NB4 (cell line): Measurements from ENCODE around the gene NBPF12.
"Not testable (repeated sequence)": the region's sequence is repeated elsewhere in the genome, so short reads cannot be mapped to it uniquely, and the experiment has no call there.

Experiments used
- DNase-seq: peaks from one replicate; pipeline ENCODE4 v3.0.0; 2010; ENCODE audit warnings: low read depth
- H3K4me3 ChIP-seq: one replicate; pipeline ENCODE4 v1.5.1; 2011; ENCODE audit warnings: mild to moderate bottlenecking, low read depth, low read length, moderate library complexity
- CTCF ChIP-seq: IDR thresholded peaks from one replicate; pipeline ENCODE4 v1.5.1; 2012; ENCODE audit warnings: low read depth, low read length
- MYC ChIP-seq: IDR thresholded peaks from 2 replicates; pipeline ENCODE4 v1.6.1; 2011; ENCODE audit warnings: low read depth, low read length
- POLR2A ChIP-seq: IDR thresholded peaks from 2 replicates; pipeline ENCODE4 v1.6.1; 2011; ENCODE audit warnings: mild to moderate bottlenecking; ENCODE audit not compliant: insufficient read length; ENCODE audit errors: extremely low read depth
- TF ChIP-seq, protein P1 (sequence below): IDR thresholded peaks from 2 replicates; pipeline ENCODE4 v1.6.1; 2011; ENCODE audit warnings: low read depth, low read length

NBPF12 gene

DNA sequence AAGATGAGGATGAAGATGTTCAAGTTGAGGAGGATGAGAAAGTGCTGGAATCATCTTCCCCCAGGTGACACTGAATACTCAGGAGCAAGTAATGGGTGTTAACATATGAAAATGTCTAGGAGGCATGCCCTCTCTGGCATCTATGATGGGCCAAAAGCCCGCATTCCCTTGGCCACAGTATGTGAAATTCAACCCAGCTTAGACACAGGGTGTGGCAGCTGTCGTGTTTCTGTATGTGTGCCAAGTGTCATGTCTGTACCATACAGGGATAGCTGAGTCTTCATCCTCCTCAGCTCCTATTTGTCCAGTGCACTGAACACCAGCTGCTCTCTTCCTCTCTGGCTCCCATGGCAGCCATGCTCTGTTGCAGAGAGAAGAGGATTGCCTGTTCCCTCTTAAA lies 32.5 kb downstream of the NBPF12 start:
- DNase-seq, H3K4me3 ChIP-seq: not testable (repeated sequence)

DNA sequence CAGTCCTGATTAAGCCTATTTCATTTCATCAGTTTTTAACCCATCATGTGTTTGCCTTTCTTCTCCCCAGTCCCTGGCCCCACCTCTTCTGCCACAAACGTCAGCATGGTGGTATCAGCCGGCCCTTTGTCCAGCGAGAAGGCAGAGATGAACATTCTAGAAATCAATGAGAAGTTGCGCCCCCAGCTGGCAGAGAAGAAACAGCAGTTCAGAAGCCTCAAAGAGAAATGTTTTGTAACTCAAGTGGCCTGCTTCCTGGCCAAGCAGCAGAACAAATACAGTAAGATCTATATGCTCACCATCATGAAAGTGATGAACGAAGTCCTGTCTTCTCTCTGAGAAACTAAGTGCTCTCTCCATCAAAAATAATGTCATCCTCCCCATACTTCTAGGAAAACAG lies 34.6 kb downstream of the NBPF12 start:
- DNase-seq, H3K4me3 ChIP-seq: not testable (repeated sequence)

- H3K4me3 ChIP-seq, DNase-seq: not testable (repeated sequence)
Measured at GRCh38 chr1:146985855-146986254, 47.7 kb downstream of the NBPF12 start.

DNA sequence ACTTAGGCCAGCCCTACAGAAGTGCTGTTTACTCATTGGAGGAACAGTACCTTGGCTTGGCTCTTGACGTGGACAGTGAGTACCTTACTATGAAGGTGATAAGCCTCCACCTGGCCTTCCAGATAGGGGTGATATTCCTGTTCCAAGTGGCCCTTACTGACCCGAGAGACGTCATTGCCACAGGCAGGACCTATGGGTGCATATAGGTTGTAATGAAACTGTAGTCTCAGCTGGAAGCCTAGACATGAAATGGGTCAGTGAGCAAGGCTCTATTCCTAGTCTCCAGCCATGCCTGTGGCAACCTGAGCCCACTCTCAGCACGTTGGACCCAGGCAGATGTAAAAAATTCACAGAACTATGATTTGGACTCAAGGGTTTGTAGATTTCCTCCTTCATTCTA lies 48.3 kb downstream of the NBPF12 start:
- not testable (repeated sequence) for DNase-seq, H3K4me3 ChIP-seq

- H3K4me3 ChIP-seq, DNase-seq: not testable (repeated sequence)
Measured at GRCh38 chr1:146987502-146987901, 49.4 kb downstream of the NBPF12 start.

GRCh38 chr1:146989455-146989854 lies 51.3 kb downstream of the NBPF12 start:
- H3K4me3 ChIP-seq, DNase-seq: not testable (repeated sequence)

DNA sequence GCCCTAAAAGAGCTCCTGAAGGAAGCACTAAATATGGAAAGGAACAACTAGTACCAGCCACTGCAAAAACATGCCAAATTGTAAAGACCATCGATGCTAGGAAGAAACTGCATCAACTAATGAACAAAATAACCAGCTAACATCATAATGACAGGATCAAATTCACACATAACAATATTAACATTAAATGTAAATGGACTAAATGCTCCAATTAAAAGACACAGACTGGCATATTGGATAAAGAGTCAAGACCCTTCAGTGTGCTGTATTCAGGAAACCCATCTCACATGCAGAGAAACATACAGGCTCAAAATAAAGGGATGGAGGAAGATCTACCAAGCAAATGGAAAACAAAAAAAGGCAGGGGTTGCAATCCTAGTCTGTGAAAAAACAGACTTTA lies 70.4 kb downstream of the NBPF12 start:
- H3K4me3 ChIP-seq, DNase-seq: not testable (repeated sequence)

DNA sequence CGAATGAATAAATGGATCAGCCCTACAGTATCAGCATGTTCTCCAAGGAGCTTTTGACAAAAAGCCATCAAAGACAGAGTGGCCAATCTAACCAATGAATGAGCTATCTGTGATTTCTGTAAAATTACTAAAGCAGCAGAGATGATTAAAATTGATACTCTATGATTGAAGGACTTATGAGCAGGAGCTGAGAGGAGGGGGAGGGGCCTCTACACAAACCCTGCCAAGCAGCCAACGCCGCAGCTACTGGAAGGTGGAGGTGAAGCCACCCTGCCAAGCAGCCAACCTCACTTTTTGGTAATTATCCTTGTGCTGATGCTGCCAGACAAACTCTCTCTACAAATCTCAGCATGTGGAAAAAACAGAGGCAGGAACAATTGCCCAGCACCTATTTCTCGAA lies 88.9 kb downstream of the NBPF12 start:
- not testable (repeated sequence) for DNase-seq, H3K4me3 ChIP-seq

GRCh38 chr1:147030066-147030653 lies 92.0 kb downstream of the NBPF12 start:
- H3K4me3 ChIP-seq, DNase-seq: not testable (repeated sequence)

GRCh38 chr1:147039916-147040315 lies 101.8 kb downstream of the NBPF12 start:
- H3K4me3 ChIP-seq = no peak overlapping the region
- TF ChIP-seq POLR2A = no peak
- TF ChIP-seq CTCF = no peak
- no peak for TF ChIP-seq MYC
- TF ChIP-seq, protein P1, sequence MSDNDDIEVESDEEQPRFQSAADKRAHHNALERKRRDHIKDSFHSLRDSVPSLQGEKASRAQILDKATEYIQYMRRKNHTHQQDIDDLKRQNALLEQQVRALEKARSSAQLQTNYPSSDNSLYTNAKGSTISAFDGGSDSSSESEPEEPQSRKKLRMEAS = no peak
- DNase-seq = no peak

DNA sequence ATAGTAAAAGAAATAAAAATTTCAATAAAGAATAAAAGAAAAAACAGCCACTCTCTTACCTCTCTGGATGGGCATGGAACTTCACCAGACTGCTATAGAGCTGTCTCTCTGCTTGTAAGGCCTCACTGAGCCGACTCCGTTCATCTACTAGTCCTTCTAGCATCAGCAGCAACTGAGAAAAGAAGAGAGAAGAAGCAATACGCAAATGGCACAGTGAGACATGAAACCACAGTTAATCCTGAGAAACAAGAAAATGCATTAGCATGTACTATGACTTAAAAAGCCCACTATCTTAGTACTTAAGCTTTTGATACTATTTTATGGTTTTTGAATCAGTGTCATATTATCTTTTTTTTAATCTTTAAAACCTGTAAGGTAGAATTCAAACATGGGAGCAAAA lies 104.8 kb downstream of the NBPF12 start:
- not testable (repeated sequence) for DNase-seq, H3K4me3 ChIP-seq

GRCh38 chr1:147044511-147044910 lies 106.4 kb downstream of the NBPF12 start:
- not testable (repeated sequence) for H3K4me3 ChIP-seq, DNase-seq
